Measurements from ENCODE around the gene KIAA1191.

KIAA1191 gene

GRCh38 chr5:176382721-176383120, 21.2 kb upstream of the KIAA1191 start:
- ATAC-seq: no peak
- TF ChIP-seq SNAI2 (CRISPR knock-in tag; IDR thresholded peaks at IDR 0.05) (no peak), BACH2 (CRISPR knock-in tag; IDR thresholded peaks at IDR 0.05; ENCODE audit: borderline replicate concordance) (no peak), ZNF565 (CRISPR knock-in tag; conservative IDR thresholded peaks at IDR 0.05; ENCODE audit: low read depth) (no peak)

- TF ChIP-seq SNAI2 (CRISPR knock-in tag; IDR thresholded peaks at IDR 0.05): no peak
- no peak; the same call in 1 of the 3 replicates for ATAC-seq
Measured at GRCh38 chr5:176381979-176382378, 20.4 kb upstream of the KIAA1191 start.

GRCh38 chr5:176381423-176381822, 19.9 kb upstream of the KIAA1191 start:
- ATAC-seq: no peak
- TF ChIP-seq GLIS3 (CRISPR knock-in tag; IDR thresholded peaks at IDR 0.05): no peak
- no peak for TF ChIP-seq ZFP30 (CRISPR knock-in tag; IDR thresholded peaks at IDR 0.05)
- TF ChIP-seq CREB5 (CRISPR knock-in tag; IDR thresholded peaks at IDR 0.05; ENCODE audit: low read depth): no peak
- no peak for TF ChIP-seq ISL1 (CRISPR knock-in tag; IDR thresholded peaks at IDR 0.05)
- no peak for TF ChIP-seq ESRRG (CRISPR knock-in tag; IDR thresholded peaks at IDR 0.05)
- no peak for TF ChIP-seq TCF4 (CRISPR knock-in tag; IDR thresholded peaks at IDR 0.05; ENCODE audit: borderline replicate concordance)
- no peak for TF ChIP-seq ZNF70 (CRISPR knock-in tag; IDR thresholded peaks at IDR 0.05)
- no peak for TF ChIP-seq ZNF565 (CRISPR knock-in tag; conservative IDR thresholded peaks at IDR 0.05; ENCODE audit: low read depth)
- TF ChIP-seq ZC3H10 (CRISPR knock-in tag; IDR thresholded peaks at IDR 0.05): no peak
- TF ChIP-seq CSRNP3 (CRISPR knock-in tag; IDR thresholded peaks at IDR 0.05): no peak

- TF ChIP-seq SNAI2 (CRISPR knock-in tag; IDR thresholded peaks at IDR 0.05): no peak
- TF ChIP-seq CSDC2 (CRISPR knock-in tag; IDR thresholded peaks at IDR 0.05): no peak
- TF ChIP-seq ISL1 (CRISPR knock-in tag; IDR thresholded peaks at IDR 0.05): no peak
- no peak for TF ChIP-seq ZNF70 (CRISPR knock-in tag; IDR thresholded peaks at IDR 0.05)
- TF ChIP-seq ZNF8 (CRISPR knock-in tag; IDR thresholded peaks at IDR 0.05): no peak
- TF ChIP-seq CREB5 (CRISPR knock-in tag; IDR thresholded peaks at IDR 0.05; ENCODE audit: low read depth): no peak
- TF ChIP-seq ZFP30 (CRISPR knock-in tag; IDR thresholded peaks at IDR 0.05): no peak
- no peak for TF ChIP-seq ZFP3 (CRISPR knock-in tag; IDR thresholded peaks at IDR 0.05)
- TF ChIP-seq PATZ1 (CRISPR knock-in tag; IDR thresholded peaks at IDR 0.05; ENCODE audit: borderline replicate concordance): no peak
- no peak for TF ChIP-seq TCF4 (CRISPR knock-in tag; IDR thresholded peaks at IDR 0.05; ENCODE audit: borderline replicate concordance)
- no peak for TF ChIP-seq ZNF565 (CRISPR knock-in tag; conservative IDR thresholded peaks at IDR 0.05; ENCODE audit: low read depth)
- TF ChIP-seq TSHZ2 (CRISPR knock-in tag; IDR thresholded peaks at IDR 0.05): no peak
- no peak for TF ChIP-seq ARNTL (CRISPR knock-in tag; IDR thresholded peaks at IDR 0.05; ENCODE audit: borderline replicate concordance, low read depth)
- TF ChIP-seq PPARA (CRISPR knock-in tag; IDR thresholded peaks at IDR 0.05; ENCODE audit: borderline replicate concordance): no peak
- no peak for TF ChIP-seq ZC3H10 (CRISPR knock-in tag; IDR thresholded peaks at IDR 0.05)
- no peak for TF ChIP-seq RARB (CRISPR knock-in tag; IDR thresholded peaks at IDR 0.05)
- no peak for ATAC-seq
Measured at GRCh38 chr5:176379881-176380280, 18.3 kb upstream of the KIAA1191 start.
